Esophagus squamous epithelium (tissue), 4 donors: ENCODE results near the gene ATP6V1G3.

ENCODE experiments used
- POLR2A ChIP-seq, 4 donors: fragments of 450-650 bp; IDR thresholded peaks; one replicate each; pipeline ENCODE4 v1.6.1; 2017; ENCODE audit warnings: antibody characterized with exemption in 4 of 4, mild to moderate bottlenecking in 4 of 4, moderate library complexity in 3 of 4
- TF ChIP-seq, protein P1 (sequence below), 6 experiments: fragments of 450-650 bp in 4 of 6; fragments of 200-600 bp in 2 of 6; sonication (generic) in 2 of 6; IDR thresholded peaks; one replicate each; pipeline ENCODE4 v1.5.1; 2016 to 2019; ENCODE audit warnings: antibody characterized with exemption in 6 of 6, mild to moderate bottlenecking in 4 of 6, moderate library complexity in 4 of 6

DNA sequence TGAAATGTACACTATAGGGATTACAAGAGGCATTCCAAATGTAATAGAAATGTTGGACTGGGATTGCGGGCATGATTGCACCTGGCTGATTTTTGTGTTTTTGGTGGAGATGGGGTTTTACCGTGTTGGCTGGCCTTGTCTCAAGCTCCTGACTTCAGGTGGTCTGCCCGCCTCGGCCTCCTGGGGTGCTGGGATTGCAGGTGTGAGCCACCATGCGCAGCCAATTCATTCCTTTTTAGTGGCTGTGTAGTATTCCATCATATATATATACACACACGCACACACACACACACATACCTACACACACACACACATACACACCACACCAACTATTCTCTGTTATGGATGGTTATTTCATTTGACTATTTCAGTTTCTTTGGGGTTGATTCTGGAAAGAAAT is 4.7 kb upstream of the ATP6V1G3 start:
- TF ChIP-seq, protein P1, sequence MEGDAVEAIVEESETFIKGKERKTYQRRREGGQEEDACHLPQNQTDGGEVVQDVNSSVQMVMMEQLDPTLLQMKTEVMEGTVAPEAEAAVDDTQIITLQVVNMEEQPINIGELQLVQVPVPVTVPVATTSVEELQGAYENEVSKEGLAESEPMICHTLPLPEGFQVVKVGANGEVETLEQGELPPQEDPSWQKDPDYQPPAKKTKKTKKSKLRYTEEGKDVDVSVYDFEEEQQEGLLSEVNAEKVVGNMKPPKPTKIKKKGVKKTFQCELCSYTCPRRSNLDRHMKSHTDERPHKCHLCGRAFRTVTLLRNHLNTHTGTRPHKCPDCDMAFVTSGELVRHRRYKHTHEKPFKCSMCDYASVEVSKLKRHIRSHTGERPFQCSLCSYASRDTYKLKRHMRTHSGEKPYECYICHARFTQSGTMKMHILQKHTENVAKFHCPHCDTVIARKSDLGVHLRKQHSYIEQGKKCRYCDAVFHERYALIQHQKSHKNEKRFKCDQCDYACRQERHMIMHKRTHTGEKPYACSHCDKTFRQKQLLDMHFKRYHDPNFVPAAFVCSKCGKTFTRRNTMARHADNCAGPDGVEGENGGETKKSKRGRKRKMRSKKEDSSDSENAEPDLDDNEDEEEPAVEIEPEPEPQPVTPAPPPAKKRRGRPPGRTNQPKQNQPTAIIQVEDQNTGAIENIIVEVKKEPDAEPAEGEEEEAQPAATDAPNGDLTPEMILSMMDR (IDR thresholded peaks at IDR 0.05), result no peak
- no peak for TF ChIP-seq POLR2A (IDR thresholded peaks at IDR 0.05)
